ENCODE data around the gene ARHGAP27. TPM values are rescaled to one million over a fixed set of nuclear protein-coding genes. Genes with fewer than 3 reads are reported as not detected.
"Not testable (repeated sequence)": the region's sequence is repeated elsewhere in the genome, so short reads cannot be mapped to it uniquely, and the experiment has no call there.

The ARHGAP27 gene
- total RNA-seq: 4.7 TPM

DNA sequence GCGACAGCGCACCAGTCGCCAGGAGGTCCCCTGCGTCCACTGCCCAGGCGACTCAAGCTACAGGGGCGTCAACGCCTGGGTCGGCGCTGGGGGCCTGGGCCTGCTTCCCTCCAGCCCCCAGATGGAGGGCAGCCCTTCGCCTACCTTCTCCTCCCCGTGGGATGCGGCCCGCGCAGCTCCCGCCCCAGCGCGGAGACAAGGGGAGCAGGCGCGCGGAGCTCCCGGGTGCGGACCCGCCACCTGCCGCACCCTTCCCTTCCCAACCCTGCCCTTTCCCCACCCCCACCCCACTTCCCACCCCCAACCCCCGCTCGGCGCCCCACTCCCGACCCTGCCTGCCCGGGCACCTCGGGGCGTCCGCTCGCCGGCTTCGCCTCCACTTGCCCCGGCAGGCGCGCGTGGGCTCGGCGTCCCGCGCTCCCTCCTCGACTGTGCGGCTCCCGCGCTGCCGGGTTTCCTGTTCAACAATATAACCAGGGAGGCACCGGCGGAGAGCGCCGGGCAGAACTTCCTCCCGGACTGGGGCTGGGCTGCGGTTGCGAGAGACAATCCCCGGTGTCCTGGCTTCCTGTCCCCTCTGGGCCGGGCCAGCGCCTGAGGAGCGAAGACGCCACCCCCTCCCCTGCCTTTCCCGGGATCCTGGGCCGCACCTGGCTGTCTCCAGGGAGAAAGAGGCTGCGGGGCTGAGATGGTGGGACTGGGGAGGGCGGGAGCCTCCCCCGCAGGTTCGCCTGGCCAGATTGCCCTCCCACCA, at the start of gene ARHGAP27:
ARHGAP27 (minus strand) TSS at position 466 of the 754 bp plus-strand sequence. CDS start 2,591 bp downstream, outside the sequence.
- Histone ChIP-seq H3K4me3 (ENCODE audit: low read length in 3 of 3) (peak within 1 kb of the TSS; percentile 60 to 70 (median 65)), H3K4me1 (ENCODE audit: control insufficient read depth in 3 of 3, insufficient read depth in 3 of 3, low read length in 3 of 3) (peaks cover 21 to 33% (median 23%) of the 10 kb centered on the region in 3 donors), H3K9me3 (ENCODE audit: control insufficient read depth in 3 of 3, low read length in 3 of 3) (no peaks in the 10 kb centered on the region), H3K9ac (ENCODE audit: low read depth in 1 of 3, low read length in 3 of 3) (peak within 1 kb of the TSS; percentile 43 to 68 (median 50)), H3K27ac (ENCODE audit: low read depth, low read length) (peak within 1 kb of the TSS; percentile 36), H3K27me3 (ENCODE audit: control insufficient read depth in 3 of 3, insufficient read depth in 3 of 3, low read length in 3 of 3) (peaks cover 18 to 39% (median 31%) of the 10 kb centered on the region in 3 donors), H3K36me3 (ENCODE audit: control insufficient read depth in 3 of 3, insufficient read depth in 3 of 3, low read length in 3 of 3) (peaks cover 6 to 19% (median 17%) of the 10 kb centered on the region in 3 donors)

DNA sequence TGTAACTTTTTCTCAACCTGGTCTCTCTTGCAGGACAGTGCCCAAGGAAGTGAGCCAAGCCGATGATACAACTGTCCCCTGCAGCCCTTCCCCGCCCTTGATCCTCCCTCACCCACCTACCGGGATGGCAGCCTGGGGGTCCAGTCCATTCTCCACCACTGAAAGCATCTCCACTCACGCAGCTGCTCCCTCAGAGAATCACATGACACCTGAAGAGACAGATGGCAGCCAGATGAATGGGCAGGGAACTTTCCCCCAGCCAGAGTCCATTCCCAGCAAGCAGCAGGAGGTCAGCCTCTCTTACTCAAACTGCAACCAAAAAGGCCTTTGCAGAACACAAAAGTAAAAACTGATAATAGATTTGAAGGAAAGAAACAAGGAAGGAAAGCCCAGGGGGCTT, 49.6 kb upstream of the ARHGAP27 start:
- H3K36me3 ChIP-seq (ENCODE audit: control insufficient read depth in 3 of 3, insufficient read depth in 3 of 3, low read length in 3 of 3); H3K4me3 ChIP-seq (ENCODE audit: low read length in 3 of 3); H3K4me1 ChIP-seq (ENCODE audit: control insufficient read depth in 3 of 3, insufficient read depth in 3 of 3, low read length in 3 of 3); H3K9me3 ChIP-seq (ENCODE audit: control insufficient read depth in 3 of 3, low read length in 3 of 3); H3K27me3 ChIP-seq (ENCODE audit: control insufficient read depth in 3 of 3, insufficient read depth in 3 of 3, low read length in 3 of 3); H3K27ac ChIP-seq (ENCODE audit: low read depth, low read length); H3K9ac ChIP-seq (ENCODE audit: low read depth in 1 of 3, low read length in 3 of 3): not testable (repeated sequence)

DNA sequence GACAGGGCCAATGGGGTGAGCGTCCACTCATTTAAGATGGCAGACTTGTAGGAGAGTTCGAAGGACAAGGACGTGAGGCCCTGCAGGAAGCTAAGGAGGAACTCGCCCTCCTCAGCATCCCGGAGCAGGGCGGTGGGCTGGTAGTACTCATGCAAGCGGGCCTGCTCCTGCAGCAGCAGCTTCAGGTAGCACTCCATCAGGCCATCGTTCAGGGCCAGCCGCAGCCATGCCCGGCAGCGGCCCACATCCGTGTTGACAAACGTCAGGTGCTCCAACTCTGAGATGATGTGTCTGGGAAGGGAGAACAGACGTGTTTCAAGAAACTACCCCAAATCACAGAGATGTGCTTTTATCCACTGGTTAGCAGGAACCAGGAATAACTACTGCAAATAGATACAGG, 42.8 kb upstream of the ARHGAP27 start:
- not testable (repeated sequence) for H3K27me3 ChIP-seq (ENCODE audit: control insufficient read depth in 3 of 3, insufficient read depth in 3 of 3, low read length in 3 of 3); H3K4me1 ChIP-seq (ENCODE audit: control insufficient read depth in 3 of 3, insufficient read depth in 3 of 3, low read length in 3 of 3); H3K9ac ChIP-seq (ENCODE audit: low read depth in 1 of 3, low read length in 3 of 3); H3K9me3 ChIP-seq (ENCODE audit: control insufficient read depth in 3 of 3, low read length in 3 of 3); H3K27ac ChIP-seq (ENCODE audit: low read depth, low read length); H3K4me3 ChIP-seq (ENCODE audit: low read length in 3 of 3)
- H3K36me3 ChIP-seq (ENCODE audit: control insufficient read depth in 3 of 3, insufficient read depth in 3 of 3, low read length in 3 of 3): peaks cover 8 to 22% (median 14%) of the 10 kb centered on the region in 3 donors

DNA sequence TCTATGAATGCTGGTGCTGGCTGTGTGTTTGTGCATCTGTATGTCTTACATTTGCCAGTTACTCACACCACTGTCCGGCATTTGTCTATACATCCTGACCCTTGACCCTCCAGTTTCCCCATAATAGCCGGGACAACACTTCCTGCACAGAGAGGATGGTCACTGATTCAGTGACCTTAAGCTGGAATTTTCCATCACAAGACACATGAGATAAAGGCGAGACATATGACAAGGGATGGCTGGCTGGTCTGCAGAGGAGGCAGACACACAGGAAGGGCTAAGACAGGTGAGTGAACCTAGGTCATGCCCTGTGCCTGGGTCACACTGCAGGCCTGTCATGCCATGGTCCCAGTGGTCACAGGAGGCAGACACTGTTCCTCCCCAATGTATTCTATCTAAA, 39.6 kb upstream of the ARHGAP27 start:
- H3K9ac ChIP-seq (ENCODE audit: low read depth in 1 of 3, low read length in 3 of 3); H3K9me3 ChIP-seq (ENCODE audit: control insufficient read depth in 3 of 3, low read length in 3 of 3); H3K27me3 ChIP-seq (ENCODE audit: control insufficient read depth in 3 of 3, insufficient read depth in 3 of 3, low read length in 3 of 3); H3K4me3 ChIP-seq (ENCODE audit: low read length in 3 of 3); H3K27ac ChIP-seq (ENCODE audit: low read depth, low read length); H3K4me1 ChIP-seq (ENCODE audit: control insufficient read depth in 3 of 3, insufficient read depth in 3 of 3, low read length in 3 of 3): not testable (repeated sequence)
- H3K36me3 ChIP-seq (ENCODE audit: control insufficient read depth in 3 of 3, insufficient read depth in 3 of 3, low read length in 3 of 3): peaks cover 8 to 15% (median 11%) of the 10 kb centered on the region in 3 donors

GRCh38 chr17:45469204-45469563, 36.5 kb upstream of the ARHGAP27 start:
- not testable (repeated sequence) for H3K27me3 ChIP-seq (ENCODE audit: control insufficient read depth in 3 of 3, insufficient read depth in 3 of 3, low read length in 3 of 3); H3K9ac ChIP-seq (ENCODE audit: low read depth in 1 of 3, low read length in 3 of 3); H3K4me1 ChIP-seq (ENCODE audit: control insufficient read depth in 3 of 3, insufficient read depth in 3 of 3, low read length in 3 of 3); H3K27ac ChIP-seq (ENCODE audit: low read depth, low read length); H3K9me3 ChIP-seq (ENCODE audit: control insufficient read depth in 3 of 3, low read length in 3 of 3); H3K4me3 ChIP-seq (ENCODE audit: low read length in 3 of 3); H3K36me3 ChIP-seq (ENCODE audit: control insufficient read depth in 3 of 3, insufficient read depth in 3 of 3, low read length in 3 of 3)

- not testable (repeated sequence) for H3K4me3 ChIP-seq (ENCODE audit: low read length in 3 of 3); H3K4me1 ChIP-seq (ENCODE audit: control insufficient read depth in 3 of 3, insufficient read depth in 3 of 3, low read length in 3 of 3); H3K36me3 ChIP-seq (ENCODE audit: control insufficient read depth in 3 of 3, insufficient read depth in 3 of 3, low read length in 3 of 3); H3K9me3 ChIP-seq (ENCODE audit: control insufficient read depth in 3 of 3, low read length in 3 of 3); H3K27ac ChIP-seq (ENCODE audit: low read depth, low read length); H3K27me3 ChIP-seq (ENCODE audit: control insufficient read depth in 3 of 3, insufficient read depth in 3 of 3, low read length in 3 of 3); H3K9ac ChIP-seq (ENCODE audit: low read depth in 1 of 3, low read length in 3 of 3)
Measured at GRCh38 chr17:45468293-45469203, 35.9 kb upstream of the ARHGAP27 start.

DNA sequence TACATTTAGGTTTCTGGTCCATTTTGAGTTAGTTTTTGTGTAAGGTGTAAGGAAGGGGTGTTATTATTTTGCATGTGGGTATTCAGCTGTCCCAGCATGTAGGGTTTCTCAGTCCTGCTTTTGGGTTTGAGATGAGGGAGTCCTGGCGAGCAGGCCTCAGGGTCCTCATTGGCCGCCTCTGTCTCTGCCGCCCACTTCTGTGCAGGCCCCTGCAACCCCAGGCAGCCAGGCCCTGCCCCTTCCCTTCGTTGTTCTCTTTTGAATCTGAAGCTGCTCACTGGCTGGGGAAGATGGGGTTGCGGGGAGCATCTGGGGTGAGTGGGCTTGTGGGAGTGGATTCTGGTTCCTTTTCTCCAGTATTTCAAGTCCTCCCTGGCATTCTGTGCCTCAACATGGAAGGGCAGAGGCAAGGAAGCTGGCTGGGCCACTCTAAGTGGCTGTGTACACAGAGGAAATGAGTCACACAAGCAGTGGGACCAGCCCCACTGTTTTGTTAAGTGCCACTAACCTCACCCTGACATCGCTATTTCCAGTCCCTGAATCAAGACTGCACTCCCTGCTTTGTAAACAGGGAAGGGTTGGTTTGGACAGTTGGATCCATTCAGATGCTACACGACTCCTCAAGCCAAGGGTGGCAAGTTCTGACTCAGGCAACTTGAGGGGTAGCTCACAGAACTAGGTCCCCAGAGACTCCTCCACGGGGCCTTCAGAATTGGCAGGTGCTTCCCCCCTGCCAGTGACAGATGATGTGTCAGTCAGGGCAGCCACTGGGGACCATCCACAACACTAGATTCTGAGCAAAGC, 29.1 kb upstream of the ARHGAP27 start:
- not testable (repeated sequence) for H3K4me3 ChIP-seq (ENCODE audit: low read length in 3 of 3); H3K9ac ChIP-seq (ENCODE audit: low read depth in 1 of 3, low read length in 3 of 3); H3K4me1 ChIP-seq (ENCODE audit: control insufficient read depth in 3 of 3, insufficient read depth in 3 of 3, low read length in 3 of 3); H3K27ac ChIP-seq (ENCODE audit: low read depth, low read length); H3K36me3 ChIP-seq (ENCODE audit: control insufficient read depth in 3 of 3, insufficient read depth in 3 of 3, low read length in 3 of 3); H3K27me3 ChIP-seq (ENCODE audit: control insufficient read depth in 3 of 3, insufficient read depth in 3 of 3, low read length in 3 of 3); H3K9me3 ChIP-seq (ENCODE audit: control insufficient read depth in 3 of 3, low read length in 3 of 3)

DNA sequence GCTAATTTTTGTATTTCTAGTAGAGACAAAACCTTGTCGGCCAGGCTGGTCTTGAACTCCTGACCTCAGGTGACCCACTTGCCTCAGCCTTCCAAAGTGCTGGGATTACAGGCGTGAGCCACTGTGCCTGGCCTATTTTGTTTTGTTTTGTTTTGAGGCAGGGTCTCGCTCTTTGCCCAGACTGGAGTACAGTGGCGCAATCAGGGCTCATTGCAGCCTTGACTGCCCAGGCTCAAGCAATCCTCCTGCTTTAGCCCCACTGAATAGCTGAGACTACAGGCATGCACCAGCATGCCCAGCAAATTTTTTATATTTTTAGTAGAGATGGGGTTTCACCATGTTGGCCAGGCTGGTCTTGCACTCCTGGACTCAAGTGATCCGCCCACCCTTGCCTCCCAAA, 27.8 kb upstream of the ARHGAP27 start:
- H3K9me3 ChIP-seq (ENCODE audit: control insufficient read depth in 3 of 3, low read length in 3 of 3); H3K9ac ChIP-seq (ENCODE audit: low read depth in 1 of 3, low read length in 3 of 3); H3K4me1 ChIP-seq (ENCODE audit: control insufficient read depth in 3 of 3, insufficient read depth in 3 of 3, low read length in 3 of 3); H3K27me3 ChIP-seq (ENCODE audit: control insufficient read depth in 3 of 3, insufficient read depth in 3 of 3, low read length in 3 of 3); H3K36me3 ChIP-seq (ENCODE audit: control insufficient read depth in 3 of 3, insufficient read depth in 3 of 3, low read length in 3 of 3); H3K27ac ChIP-seq (ENCODE audit: low read depth, low read length); H3K4me3 ChIP-seq (ENCODE audit: low read length in 3 of 3): not testable (repeated sequence)

- H3K27ac ChIP-seq (ENCODE audit: low read depth, low read length); H3K4me1 ChIP-seq (ENCODE audit: control insufficient read depth in 3 of 3, insufficient read depth in 3 of 3, low read length in 3 of 3); H3K9me3 ChIP-seq (ENCODE audit: control insufficient read depth in 3 of 3, low read length in 3 of 3); H3K27me3 ChIP-seq (ENCODE audit: control insufficient read depth in 3 of 3, insufficient read depth in 3 of 3, low read length in 3 of 3); H3K4me3 ChIP-seq (ENCODE audit: low read length in 3 of 3); H3K9ac ChIP-seq (ENCODE audit: low read depth in 1 of 3, low read length in 3 of 3): not testable (repeated sequence)
- peaks cover 2 to 13% (median 7%) of the 10 kb centered on the region in 3 donors for H3K36me3 ChIP-seq (ENCODE audit: control insufficient read depth in 3 of 3, insufficient read depth in 3 of 3, low read length in 3 of 3)
Measured at GRCh38 chr17:45454341-45454740, 21.7 kb upstream of the ARHGAP27 start.

All from skeletal muscle tissue (tissue), 4 donors.